GM21367 (cell line): ENCODE data around the gene NINL.
"Not testable (repeated sequence)": the region's sequence is repeated elsewhere in the genome, so short reads cannot be mapped to it uniquely, and the experiment has no call there.

Source experiments
- ATAC-seq: cut with Tn5 transposase; IDR thresholded peaks from one replicate; pipeline ENCODE4 v1.9.1; 2021; ENCODE audit not compliant: unreplicated experiment

The NINL gene

GRCh38 chr20:25504366-25505135 is 80.8 kb downstream of the NINL start:
- ATAC-seq = no peak

GRCh38 chr20:25503936-25504335 is 81.4 kb downstream of the NINL start:
- ATAC-seq = no peak

GRCh38 chr20:25503051-25503639 is 82.2 kb downstream of the NINL start:
- ATAC-seq = not testable (repeated sequence)

GRCh38 chr20:25500880-25501351 is 84.4 kb downstream of the NINL start:
- ATAC-seq = no peak

- no peak for ATAC-seq
Observed at GRCh38 chr20:25499855-25500434, 85.4 kb downstream of the NINL start.

- ATAC-seq = no peak
Observed at GRCh38 chr20:25499031-25499430, 86.3 kb downstream of the NINL start.

GRCh38 chr20:25498280-25498606 is 87.1 kb downstream of the NINL start:
- ATAC-seq = no peak

GRCh38 chr20:25497586-25498279 is 87.6 kb downstream of the NINL start:
- no peak for ATAC-seq

GRCh38 chr20:25496968-25497401 is 88.3 kb downstream of the NINL start:
- ATAC-seq = no peak

- no peak for ATAC-seq
Observed at GRCh38 chr20:25496165-25496967, 89.0 kb downstream of the NINL start.

- ATAC-seq = no peak
Observed at GRCh38 chr20:25495189-25495824, 90.0 kb downstream of the NINL start.

- no peak for ATAC-seq
Observed at GRCh38 chr20:25494506-25495188, 90.7 kb downstream of the NINL start.

- ATAC-seq = no peak
Observed at GRCh38 chr20:25493748-25494505, 91.4 kb downstream of the NINL start.

- ATAC-seq = no peak
Observed at GRCh38 chr20:25493137-25493536, 92.2 kb downstream of the NINL start.

- no peak for ATAC-seq
Observed at GRCh38 chr20:25491446-25492038, 93.8 kb downstream of the NINL start.

GRCh38 chr20:25490656-25491445 is 94.5 kb downstream of the NINL start:
- no peak for ATAC-seq

GRCh38 chr20:25489221-25489871 is 96.0 kb downstream of the NINL start:
- ATAC-seq = no peak
